GM12878 (cell line): ENCODE data around the gene TIMM8A. TPM values are rescaled to one million over a fixed set of nuclear protein-coding genes. Genes with fewer than 3 reads are reported as not detected.
A peak's percentile ranks its signal among the peaks of the same experiment; 100 is the strongest.

Source experiments
- ATAC-seq: fragments of 200-7000 bp; cut with Tn5 transposase; 3 replicates; pipeline ENCODE4 v1.9.1; 2020; ENCODE audit warnings: mild to moderate bottlenecking, moderate library complexity
- BruUV-seq: library from RNA; stranded (reverse); fragments of 400-500 nt; replicated peaks from 2 replicates; lab custom pipeline; 2021; lab: Mats Ljungman, UMichigan
- CTCF ChIA-PET: fragments of 300-600 bp; sonication (Branson Sonifier 250); formaldehyde crosslinking; extraction: SDS; loops from one replicate; lab custom pipeline; 2021; ENCODE audit warnings: inconsistent platforms; lab: Yijun Ruan, JAX
- POLR2A ChIA-PET: fragments of 350-600 bp; formaldehyde crosslinking; extraction: SDS; loops from one replicate; lab custom pipeline; 2021; ENCODE audit warnings: inconsistent platforms; lab: Charles Lee
- RAD21 ChIA-PET: fragments of 300-600 bp; sonication (Branson Sonifier 250); formaldehyde crosslinking; loops from one replicate; lab custom pipeline; 2023; ENCODE audit warnings: antibody characterized with exemption; ENCODE audit not compliant: unreplicated experiment; lab: Charles Lee
- SMC1A ChIA-PET: fragments of 300-600 bp; sonication (Branson Sonifier 250); formaldehyde crosslinking; loops from one replicate; lab custom pipeline; 2023; ENCODE audit not compliant: unreplicated experiment, uncharacterized antibody; lab: Charles Lee
- DNase-seq: peaks from one replicate; pipeline ENCODE4 v3.0.0-alpha.2; 2011; ENCODE audit warnings: low read depth, low spot score
- FAIRE-seq: peaks from 3 replicates; lab custom pipeline; 2011; peaks lifted over from hg19 to GRCh38; lab: Jason Lieb, UNC
- H2AFZ ChIP-seq: 2 replicates; pipeline ENCODE4 v1.6.0; 2011; ENCODE audit warnings: low read depth, low read length, control low read depth; ENCODE audit not compliant: control insufficient read depth
- H3K27ac ChIP-seq: 2 replicates; pipeline ENCODE4 v1.5.1; 2011; ENCODE audit warnings: control low read depth; ENCODE audit not compliant: control insufficient read depth, insufficient read depth
- H3K27me3 ChIP-seq, 2 experiments: replicated peaks in 1 of 2; 2 replicates each; pipeline versions ENCODE4 v1.6.0 to v1.6.1; 2011; ENCODE audit warnings: low read length in 1 of 2; ENCODE audit not compliant: control insufficient read depth in 2 of 2, insufficient read depth in 2 of 2
- H3K36me3 ChIP-seq, 2 experiments: 2 replicates each; pipeline ENCODE4 v1.5.1; 2011; ENCODE audit warnings: low read length in 1 of 2; ENCODE audit not compliant: control insufficient read depth in 2 of 2, insufficient read depth in 2 of 2
- H3K4me1 ChIP-seq: 2 replicates; pipeline ENCODE4 v1.6.1; 2011; ENCODE audit warnings: mild to moderate bottlenecking, low read length, moderate library complexity, mixed read lengths; ENCODE audit not compliant: control insufficient read depth, insufficient read depth
- H3K4me2 ChIP-seq: 2 replicates; pipeline ENCODE4 v1.6.0; 2011; ENCODE audit warnings: control low read depth; ENCODE audit not compliant: control insufficient read depth, insufficient read depth
- H3K4me3 ChIP-seq: fragments of 200-600 bp; sonication (generic); 2 replicates; pipeline ENCODE4 v1.5.1; 2016
- H3K79me2 ChIP-seq: 2 replicates; pipeline ENCODE4 v1.6.0; 2011; ENCODE audit warnings: low read length; ENCODE audit not compliant: control insufficient read depth, insufficient read depth
- H3K9ac ChIP-seq: 2 replicates; pipeline ENCODE4 v1.8.0; 2011; ENCODE audit warnings: low read length, control low read depth, mixed read lengths; ENCODE audit not compliant: control insufficient read depth, insufficient read depth
- H3K9me3 ChIP-seq: replicated peaks from 3 replicates; pipeline ENCODE4 v1.5.1; 2011; ENCODE audit warnings: mild to moderate bottlenecking, low read length; ENCODE audit not compliant: control insufficient read depth, insufficient read depth
- H4K20me1 ChIP-seq: 2 replicates; pipeline ENCODE4 v1.6.0; 2011; ENCODE audit not compliant: control insufficient read depth, insufficient read depth
- CTCF ChIP-seq, 3 experiments: IDR thresholded peaks in 2 of 3; conservative IDR thresholded peaks in 1 of 3; 2 replicates each; pipeline ENCODE4 v1.5.1; 2011; ENCODE audit warnings: low read depth in 3 of 3, low read length in 3 of 3, mild to moderate bottlenecking in 3 of 3, control low read depth in 2 of 3, moderate library complexity in 2 of 3, inconsistent platforms in 1 of 3, mixed read lengths in 1 of 3; ENCODE audit not compliant: control insufficient read depth in 2 of 3, insufficient read depth in 1 of 3; ENCODE audit errors: extremely low read depth in 1 of 3
- E4F1 ChIP-seq: fragments of 450-650 bp; IDR thresholded peaks from 2 replicates; pipeline ENCODE4 v1.6.1; 2018; ENCODE audit warnings: borderline replicate concordance, mild to moderate bottlenecking; ENCODE audit not compliant: partially characterized antibody
- EED ChIP-seq: sonication (generic); IDR thresholded peaks from 2 replicates; pipeline ENCODE4 v1.6.1; 2016; ENCODE audit warnings: antibody characterized with exemption, low read depth
- WGBS: methylation state at CpG from one replicate; pipeline ENCODE4 v1.1.6; 2016; ENCODE audit warnings: low lambda C conversion rate; ENCODE audit not compliant: insufficient replicate concordance, insufficient coverage; ENCODE audit errors: missing lambda C conversion rate; 5-methylcytosine and 5-hydroxymethylcytosine counted together
- in situ Hi-C: fragments of 300-500 bp; cut with MboI; formaldehyde crosslinking; loops from 9 replicates; pipeline ENCODE4 v1.14.3; 2018; ENCODE audit warnings: mixed read lengths
- intact Hi-C: fragments of 100-400 bp; cut with micrococcal nuclease; formaldehyde crosslinking; loops from one replicate; pipeline ENCODE4 v1.14.2; 2022; ENCODE audit not compliant: unreplicated experiment
- polyA plus RNA-seq, 11 experiments: library from polyadenylated mRNA; depleted of rRNA in 4 of 11; unstranded in 6 of 11; stranded (reverse) in 5 of 11; fragments of >200 nt; fragmentation: Nextera tagmentation in 4 of 11; fragmentation: Illumina TruSeq in 1 of 11; extraction: Ambion mirVana in 4 of 11; extraction: Trizol in 1 of 11; gene quantifications; 1 replicate in 1 of 11; 2 replicates in 10 of 11; pipeline versions ENCODE4 v1.2.1 to v1.2.3, GENCODE V29; 2011 to 2016; ENCODE audit warnings: inconsistent platforms in 2 of 11, missing spikeins in 2 of 11, low read depth in 1 of 11
- total RNA-seq, 4 experiments: library from RNA; depleted of rRNA in 3 of 4; stranded (reverse); fragments of >200 nt in 3 of 4; fragmentation: Illumina TruSeq in 1 of 4; extraction: Trizol in 1 of 4; gene quantifications; 2 replicates each; pipeline versions ENCODE4 v1.2.1 to v1.2.3, GENCODE V29; 2013 to 2021

TIMM8A gene
- total and polyA plus RNA-seq, 10 of the 15 experiments (the other 5 are each of a cell fraction or from before 2014, with no cell fraction given): 6.7 to 92.7 (median 26.5) TPM

- in situ Hi-C loops: no loop called here
- H3K9me3 ChIP-seq: no peaks in the 10 kb centered on the region
- no peak overlapping the region for H3K9ac ChIP-seq
- H3K4me2 ChIP-seq: no peak overlapping the region
- no peaks in the 10 kb centered on the region for H3K27me3 ChIP-seq
- H3K36me3 ChIP-seq: peaks cover 8 to 21% of the 10 kb centered on the region in 2 experiments
- ChIA-PET POLR2A (no interaction called here), CTCF (interaction anchor here (1.7 kb wide), 1 partner anchor 34 kb away, joined by 5 read pairs; the partner anchor contains the start of gene RPL36A), SMC1A (interaction anchor here (1.2 to 1.9 kb wide), 2 partner anchors 8 to 36 kb away, joined by 4 to 8 read pairs; partner anchors contain the start of gene TIMM8A), RAD21 (interaction anchor here (0.6 kb wide), 1 partner anchor 37 kb away, joined by 4 read pairs; no protein-coding TSS in a partner anchor)
- no TSS peak for BruUV-seq
- no peaks in the 10 kb centered on the region for H3K79me2 ChIP-seq
- H4K20me1 ChIP-seq: no peaks in the 10 kb centered on the region
- no peak overlapping the region for H3K27ac ChIP-seq
- no peak for DNase-seq
- no peaks in the 10 kb centered on the region for H3K4me1 ChIP-seq
- ATAC-seq: peak; percentile 71
- TF ChIP-seq E4F1 (no peak), EED (no peak), CTCF (IDR thresholded peaks at IDR 0.05 in 2 of 3, conservative IDR thresholded peaks at IDR 0.05 in 1 of 3; ENCODE audit: control insufficient read depth in 2 of 3, extremely low read depth in 1 of 3, insufficient read depth in 1 of 3, low read depth in 3 of 3, low read length in 3 of 3) (peak; percentile 18 to 41 (median 38); a peak in 4 of 6 replicates)
- no peak overlapping the region for H2AFZ ChIP-seq
- H3K4me3 ChIP-seq: no peak overlapping the region
- no peak for FAIRE-seq
- 50% methylated on average over 5 of the region's 5 CpGs for WGBS
- intact Hi-C loops: no loop called here
These were observed 8.7 kb upstream of the TIMM8A start for GRCh38 chrX:101357166-101357795.
